HEK293T (cell line): ENCODE measurements around the gene PLAGL2.

Source experiments
- ARNT ChIP-seq: fragments of 450-650 bp; IDR thresholded peaks from 2 replicates; pipeline ENCODE4 v1.6.1; 2017; ENCODE audit warnings: mild to moderate bottlenecking
- BHLHE40 ChIP-seq: fragments of 450-650 bp; IDR thresholded peaks from 2 replicates; pipeline ENCODE4 v1.6.1; 2016; ENCODE audit warnings: mild to moderate bottlenecking, moderate library complexity, borderline replicate concordance
- CTBP1 ChIP-seq: fragments of 450-650 bp; IDR thresholded peaks from 2 replicates; pipeline ENCODE4 v1.6.1; 2016; ENCODE audit warnings: borderline replicate concordance
- ELF4 ChIP-seq: fragments of 450-650 bp; IDR thresholded peaks from 2 replicates; pipeline ENCODE4 v1.6.1; 2017; ENCODE audit warnings: antibody characterized with exemption
- FOXA1 ChIP-seq: fragments of 450-650 bp; IDR thresholded peaks from 2 replicates; pipeline ENCODE4 v1.6.1; 2016; ENCODE audit warnings: mild to moderate bottlenecking
- FOXK2 ChIP-seq: fragments of 450-650 bp; IDR thresholded peaks from 2 replicates; pipeline ENCODE4 v1.6.1; 2016; ENCODE audit warnings: mild to moderate bottlenecking
- FOXM1 ChIP-seq: fragments of 450-650 bp; IDR thresholded peaks from 2 replicates; pipeline ENCODE4 v1.6.1; 2017; ENCODE audit warnings: mild to moderate bottlenecking, borderline replicate concordance
- HDGF ChIP-seq: fragments of 450-650 bp; IDR thresholded peaks from 2 replicates; pipeline ENCODE4 v1.6.1; 2017; ENCODE audit warnings: antibody characterized with exemption, borderline replicate concordance
- NFRKB ChIP-seq: fragments of 450-650 bp; IDR thresholded peaks from 2 replicates; pipeline ENCODE4 v1.6.1; 2016; ENCODE audit warnings: mild to moderate bottlenecking, moderate library complexity
- SP1 ChIP-seq: fragments of 450-650 bp; IDR thresholded peaks from 2 replicates; pipeline ENCODE4 v1.6.1; 2017
- SUZ12 ChIP-seq: fragments of 450-650 bp; IDR thresholded peaks from 2 replicates; pipeline ENCODE4 v1.6.1; 2016; ENCODE audit warnings: mild to moderate bottlenecking
- TARDBP ChIP-seq: fragments of 450-650 bp; IDR thresholded peaks from 2 replicates; pipeline ENCODE4 v1.6.1; 2016
- ZNF384 ChIP-seq: fragments of 450-650 bp; IDR thresholded peaks from 2 replicates; pipeline ENCODE4 v1.6.1; 2016

GRCh38 chr20:32238483-32239425, 31.2 kb upstream of the PLAGL2 start:
- TF ChIP-seq TARDBP: no peak
- no peak for TF ChIP-seq BHLHE40
- no peak for TF ChIP-seq SUZ12
- no peak for TF ChIP-seq ELF4
- TF ChIP-seq HDGF: no peak
- no peak for TF ChIP-seq FOXM1
- TF ChIP-seq ARNT: no peak
- no peak for TF ChIP-seq SP1
- TF ChIP-seq ZNF384: no peak
- TF ChIP-seq FOXK2: no peak
- no peak for TF ChIP-seq FOXA1
- TF ChIP-seq NFRKB: no peak
- no peak for TF ChIP-seq CTBP1
